HEK293T (cell line): ENCODE data around the gene PYGB.

Experiments used
- CTCF ChIA-PET: fragments of 350-600 bp; formaldehyde crosslinking; extraction: SDS; loops from one replicate; lab custom pipeline; 2021; ENCODE audit warnings: antibody characterized with exemption, inconsistent platforms; lab: Yijun Ruan, JAX
- POLR2A ChIA-PET: fragments of 350-600 bp; formaldehyde crosslinking; extraction: SDS; loops from one replicate; lab custom pipeline; 2020; ENCODE audit warnings: antibody characterized with exemption, inconsistent platforms; lab: Yijun Ruan, JAX
- DNase-seq: peaks from one replicate; pipeline ENCODE4 v3.0.0; 2012; ENCODE audit warnings: mixed read lengths; ENCODE audit errors: extremely low spot score
- ARNT ChIP-seq: fragments of 450-650 bp; IDR thresholded peaks from 2 replicates; pipeline ENCODE4 v1.6.1; 2017; ENCODE audit warnings: mild to moderate bottlenecking
- BHLHE40 ChIP-seq: fragments of 450-650 bp; IDR thresholded peaks from 2 replicates; pipeline ENCODE4 v1.6.1; 2016; ENCODE audit warnings: mild to moderate bottlenecking, moderate library complexity, borderline replicate concordance
- CTBP1 ChIP-seq: fragments of 450-650 bp; IDR thresholded peaks from 2 replicates; pipeline ENCODE4 v1.6.1; 2016; ENCODE audit warnings: borderline replicate concordance
- ELF4 ChIP-seq: fragments of 450-650 bp; IDR thresholded peaks from 2 replicates; pipeline ENCODE4 v1.6.1; 2017; ENCODE audit warnings: antibody characterized with exemption
- FOXA1 ChIP-seq: fragments of 450-650 bp; IDR thresholded peaks from 2 replicates; pipeline ENCODE4 v1.6.1; 2016; ENCODE audit warnings: mild to moderate bottlenecking
- FOXK2 ChIP-seq: fragments of 450-650 bp; IDR thresholded peaks from 2 replicates; pipeline ENCODE4 v1.6.1; 2016; ENCODE audit warnings: mild to moderate bottlenecking
- FOXM1 ChIP-seq: fragments of 450-650 bp; IDR thresholded peaks from 2 replicates; pipeline ENCODE4 v1.6.1; 2017; ENCODE audit warnings: mild to moderate bottlenecking, borderline replicate concordance
- HDGF ChIP-seq: fragments of 450-650 bp; IDR thresholded peaks from 2 replicates; pipeline ENCODE4 v1.6.1; 2017; ENCODE audit warnings: antibody characterized with exemption, borderline replicate concordance
- L3MBTL2 ChIP-seq: fragments of 450-650 bp; conservative IDR thresholded peaks from 2 replicates; pipeline ENCODE4 v1.6.1; 2016; ENCODE audit warnings: mild to moderate bottlenecking
- LEF1 ChIP-seq: fragments of 450-650 bp; IDR thresholded peaks from 2 replicates; pipeline ENCODE4 v1.6.1; 2017; ENCODE audit warnings: mild to moderate bottlenecking, borderline replicate concordance
- NFRKB ChIP-seq: fragments of 450-650 bp; IDR thresholded peaks from 2 replicates; pipeline ENCODE4 v1.6.1; 2016; ENCODE audit warnings: mild to moderate bottlenecking, moderate library complexity
- SP1 ChIP-seq: fragments of 450-650 bp; IDR thresholded peaks from 2 replicates; pipeline ENCODE4 v1.6.1; 2017
- SUZ12 ChIP-seq: fragments of 450-650 bp; IDR thresholded peaks from 2 replicates; pipeline ENCODE4 v1.6.1; 2016; ENCODE audit warnings: mild to moderate bottlenecking
- TARDBP ChIP-seq: fragments of 450-650 bp; IDR thresholded peaks from 2 replicates; pipeline ENCODE4 v1.6.1; 2016
- ZNF384 ChIP-seq: fragments of 450-650 bp; IDR thresholded peaks from 2 replicates; pipeline ENCODE4 v1.6.1; 2016
- TF ChIP-seq, protein P1 (sequence below): fragments of 450-650 bp; IDR thresholded peaks from 2 replicates; pipeline ENCODE4 v1.6.1; 2016

Gene PYGB

GRCh38 chr20:25295386-25296093 lies 47.7 kb downstream of the PYGB start:
- POLR2A ChIA-PET = interaction anchor here (2.0 kb wide), 1 partner anchor 112 kb away, joined by 8 read pairs; the partner anchor contains the start of gene GINS1
- TF ChIP-seq FOXK2 = no peak
- TF ChIP-seq, protein P1, sequence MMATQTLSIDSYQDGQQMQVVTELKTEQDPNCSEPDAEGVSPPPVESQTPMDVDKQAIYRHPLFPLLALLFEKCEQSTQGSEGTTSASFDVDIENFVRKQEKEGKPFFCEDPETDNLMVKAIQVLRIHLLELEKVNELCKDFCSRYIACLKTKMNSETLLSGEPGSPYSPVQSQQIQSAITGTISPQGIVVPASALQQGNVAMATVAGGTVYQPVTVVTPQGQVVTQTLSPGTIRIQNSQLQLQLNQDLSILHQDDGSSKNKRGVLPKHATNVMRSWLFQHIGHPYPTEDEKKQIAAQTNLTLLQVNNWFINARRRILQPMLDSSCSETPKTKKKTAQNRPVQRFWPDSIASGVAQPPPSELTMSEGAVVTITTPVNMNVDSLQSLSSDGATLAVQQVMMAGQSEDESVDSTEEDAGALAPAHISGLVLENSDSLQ = peak; percentile 42; the same call in 1 of the 2 replicates
- no peak for TF ChIP-seq LEF1
- no peak for TF ChIP-seq L3MBTL2
- no peak for TF ChIP-seq ZNF384
- no peak for TF ChIP-seq SP1
- no peak for TF ChIP-seq SUZ12
- CTCF ChIA-PET = interaction anchor here (0.6 to 3.3 kb wide), 5 partner anchors 14 to 103 kb away, joined by 3 to 23 read pairs (median 4); no protein-coding TSS in a partner anchor
- no peak for DNase-seq

GRCh38 chr20:25296094-25297093 lies 48.5 kb downstream of the PYGB start:
- DNase-seq = peak; percentile 38
- TF ChIP-seq FOXA1 (no peak), FOXK2 (no peak)
- ChIA-PET CTCF (interaction anchor here (0.8 to 3.3 kb wide), 5 partner anchors 13 to 143 kb away, joined by 3 to 23 read pairs (median 4); no protein-coding TSS in a partner anchor), POLR2A (interaction anchor here (2.0 kb wide), 1 partner anchor 111 kb away, joined by 8 read pairs; the partner anchor contains the start of gene GINS1)

DNA sequence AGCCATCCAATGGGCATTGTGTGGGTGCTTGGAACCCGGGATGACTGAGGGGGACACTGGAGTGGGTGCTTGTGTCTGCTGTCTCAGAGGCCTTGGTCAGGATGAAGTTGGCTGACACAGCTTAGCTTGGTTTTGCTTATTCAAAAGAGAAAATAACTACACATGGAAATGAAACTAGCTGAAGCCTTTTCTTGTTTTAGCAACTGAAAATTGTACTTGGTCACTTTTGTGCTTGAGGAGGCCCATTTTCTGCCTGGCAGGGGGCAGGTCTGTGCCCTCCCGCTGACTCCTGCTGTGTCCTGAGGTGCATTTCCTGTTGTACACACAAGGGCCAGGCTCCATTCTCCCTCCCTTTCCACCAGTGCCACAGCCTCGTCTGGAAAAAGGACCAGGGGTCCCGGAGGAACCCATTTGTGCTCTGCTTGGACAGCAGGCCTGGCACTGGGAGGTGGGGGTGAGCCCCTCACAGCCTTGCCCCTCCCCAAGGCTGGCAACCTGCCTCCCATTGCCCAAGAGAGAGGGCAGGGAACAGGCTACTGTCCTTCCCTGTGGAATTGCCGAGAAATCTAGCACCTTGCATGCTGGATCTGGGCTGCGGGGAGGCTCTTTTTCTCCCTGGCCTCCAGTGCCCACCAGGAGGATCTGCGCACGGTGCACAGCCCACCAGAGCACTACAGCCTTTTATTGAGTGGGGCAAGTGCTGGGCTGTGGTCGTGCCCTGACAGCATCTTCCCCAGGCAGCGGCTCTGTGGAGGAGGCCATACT lies 49.4 kb downstream of the PYGB start:
- CTCF ChIA-PET = no interaction called here
- no peak for TF ChIP-seq CTBP1
- no peak for DNase-seq
- POLR2A ChIA-PET = no interaction called here

DNA sequence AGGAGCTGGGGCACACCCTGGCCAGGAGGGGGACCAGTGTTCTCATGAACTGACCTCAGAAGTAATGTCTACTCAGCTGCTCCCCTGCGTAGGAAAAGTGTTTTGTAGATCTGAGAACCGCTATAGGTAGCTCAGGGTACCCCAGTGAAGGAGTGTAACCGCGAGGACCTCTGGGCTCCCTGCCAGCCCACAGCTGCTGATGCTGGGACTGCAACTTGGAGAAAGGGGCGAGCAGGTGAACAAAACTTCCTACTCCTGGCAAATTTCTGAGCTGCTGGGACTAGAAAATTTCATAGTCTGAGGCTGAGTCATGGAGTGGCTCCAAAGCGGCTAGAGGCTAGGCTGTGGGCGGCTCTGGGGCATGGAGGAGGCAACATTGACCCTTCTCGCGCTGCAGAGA lies 51.9 kb downstream of the PYGB start:
- DNase-seq = no peak
- TF ChIP-seq BHLHE40 (no peak), ELF4 (no peak), ARNT (no peak), HDGF (no peak), FOXM1 (no peak), ZNF384 (no peak), SP1 (no peak), FOXK2 (no peak), FOXA1 (no peak), TARDBP (no peak), NFRKB (no peak)
- ChIA-PET CTCF (interaction anchor here (2.1 kb wide), 1 partner anchor 99 kb away, joined by 13 read pairs; no protein-coding TSS in a partner anchor), POLR2A (interaction anchor here (2.5 kb wide), 1 partner anchor 108 kb away, joined by 10 read pairs; the partner anchor contains the start of gene GINS1)

DNA sequence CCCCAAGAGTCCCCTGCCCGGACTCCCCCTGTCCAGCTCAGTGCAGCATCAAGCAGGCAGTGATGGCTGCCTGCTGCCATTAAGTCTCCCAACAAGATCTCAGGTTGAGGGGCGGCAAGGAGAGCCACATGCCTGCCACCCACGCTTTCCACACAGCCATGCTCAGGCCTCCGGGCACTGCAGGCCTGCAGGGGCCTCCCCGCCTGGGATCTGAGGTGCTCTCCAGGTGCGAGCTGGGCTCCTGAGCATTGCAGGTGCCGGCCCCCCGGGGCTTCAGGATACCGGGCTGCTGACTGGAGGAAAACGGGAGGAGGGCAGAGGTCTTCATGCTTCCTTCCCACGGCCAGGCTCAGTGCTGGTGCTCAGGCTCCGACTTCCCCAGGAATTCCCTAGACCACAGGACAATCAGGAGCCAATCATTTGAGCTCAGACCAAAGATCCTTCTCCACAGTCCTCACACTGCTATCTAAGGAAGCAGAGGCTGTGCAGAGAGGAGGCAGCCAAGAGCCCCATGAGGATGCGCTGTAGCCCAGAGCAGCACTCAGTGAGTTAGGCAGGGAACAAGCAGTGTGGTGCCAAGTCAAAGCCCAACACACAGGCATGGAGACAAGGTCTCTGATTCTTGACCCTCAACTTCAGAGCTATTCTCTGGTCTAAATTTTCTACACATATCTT lies 52.7 kb downstream of the PYGB start:
- ChIA-PET CTCF (interaction anchor here (2.1 kb wide), 1 partner anchor 98 kb away, joined by 13 read pairs; no protein-coding TSS in a partner anchor), POLR2A (interaction anchor here (2.5 kb wide), 1 partner anchor 107 kb away, joined by 10 read pairs; the partner anchor contains the start of gene GINS1)
- no peak for TF ChIP-seq ZNF384

DNA sequence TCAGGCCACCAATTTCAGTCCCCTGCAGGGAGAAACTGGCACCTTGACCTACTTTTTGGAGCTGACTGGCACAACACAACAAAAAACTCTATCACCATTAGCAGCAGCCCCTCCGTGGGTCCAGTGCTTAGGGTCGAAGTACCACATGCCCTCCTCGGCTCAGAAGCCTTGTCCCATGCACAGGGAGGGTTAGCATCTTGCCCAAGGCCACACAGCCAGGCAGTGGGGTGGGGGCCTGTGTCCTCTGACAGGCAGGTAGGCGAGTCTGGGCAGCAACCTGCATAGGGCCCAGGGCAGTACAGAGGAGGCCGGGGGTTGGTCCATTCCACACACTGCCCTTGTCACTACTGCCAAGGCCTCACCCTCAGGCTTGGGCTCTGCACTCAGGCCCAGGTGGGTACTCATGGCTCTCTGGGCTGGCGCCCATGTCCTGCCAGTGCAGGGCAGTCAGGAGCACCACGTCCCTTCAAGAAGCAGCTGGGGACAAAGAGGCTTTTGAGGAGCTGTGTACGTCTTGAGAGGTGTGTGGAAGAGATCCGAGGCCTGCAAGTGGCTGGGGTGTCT lies 53.6 kb downstream of the PYGB start:
- DNase-seq = no peak
- ChIA-PET POLR2A (interaction anchor here (2.5 kb wide), 1 partner anchor 106 kb away, joined by 10 read pairs; the partner anchor contains the start of gene GINS1), CTCF (no interaction called here)
- TF ChIP-seq SP1 = no peak

More for the DNA sequence above, 52.7 kb downstream of the PYGB start:
- no peak for DNase-seq

GRCh38 chr20:25302596-25302995 lies 54.7 kb downstream of the PYGB start:
- no peak for DNase-seq
- ChIA-PET CTCF (no interaction called here), POLR2A (no interaction called here)
- TF ChIP-seq CTBP1 (no peak), FOXK2 (no peak), SP1 (no peak), LEF1 (no peak), FOXA1 (no peak), BHLHE40 (no peak), ELF4 (no peak), HDGF (no peak)
